ENCODE results near the gene ZNF277. TPM values are rescaled to one million over a fixed set of nuclear protein-coding genes. Genes with fewer than 3 reads are reported as not detected.
A peak's percentile ranks its signal among the peaks of the same experiment; 100 is the strongest.

ZNF277 gene
- total and polyA plus RNA-seq, 2 donors (not counting 3 experiments of a cell fraction or from before 2014, with no cell fraction given): 7.8 to 22.6 TPM

GRCh38 chr7:112162784-112163506 is 43.5 kb upstream of the ZNF277 start:
- no peak for TF ChIP-seq POLR2A (IDR thresholded peaks at IDR 0.05; ENCODE audit: low read depth, low read length)
- no peak for TF ChIP-seq GATA2 (IDR thresholded peaks at IDR 0.05; ENCODE audit: insufficient read depth, insufficient read length, low read depth, low read length)
- TF ChIP-seq EZH2 (IDR thresholded peaks at IDR 0.05; ENCODE audit: borderline replicate concordance, low read depth, low read length, severe bottlenecking): no peak
- TF ChIP-seq JUN (IDR thresholded peaks at IDR 0.05; ENCODE audit: borderline replicate concordance, insufficient read depth, insufficient read length, low read depth): no peak
- TF ChIP-seq, protein P1, sequence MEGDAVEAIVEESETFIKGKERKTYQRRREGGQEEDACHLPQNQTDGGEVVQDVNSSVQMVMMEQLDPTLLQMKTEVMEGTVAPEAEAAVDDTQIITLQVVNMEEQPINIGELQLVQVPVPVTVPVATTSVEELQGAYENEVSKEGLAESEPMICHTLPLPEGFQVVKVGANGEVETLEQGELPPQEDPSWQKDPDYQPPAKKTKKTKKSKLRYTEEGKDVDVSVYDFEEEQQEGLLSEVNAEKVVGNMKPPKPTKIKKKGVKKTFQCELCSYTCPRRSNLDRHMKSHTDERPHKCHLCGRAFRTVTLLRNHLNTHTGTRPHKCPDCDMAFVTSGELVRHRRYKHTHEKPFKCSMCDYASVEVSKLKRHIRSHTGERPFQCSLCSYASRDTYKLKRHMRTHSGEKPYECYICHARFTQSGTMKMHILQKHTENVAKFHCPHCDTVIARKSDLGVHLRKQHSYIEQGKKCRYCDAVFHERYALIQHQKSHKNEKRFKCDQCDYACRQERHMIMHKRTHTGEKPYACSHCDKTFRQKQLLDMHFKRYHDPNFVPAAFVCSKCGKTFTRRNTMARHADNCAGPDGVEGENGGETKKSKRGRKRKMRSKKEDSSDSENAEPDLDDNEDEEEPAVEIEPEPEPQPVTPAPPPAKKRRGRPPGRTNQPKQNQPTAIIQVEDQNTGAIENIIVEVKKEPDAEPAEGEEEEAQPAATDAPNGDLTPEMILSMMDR (IDR thresholded peaks at IDR 0.05; ENCODE audit: extremely low read depth in 1 of 2, insufficient read depth in 1 of 2, low read depth in 1 of 2, low read length in 2 of 2): no peak
- TF ChIP-seq POLR2AphosphoS5 (IDR thresholded peaks at IDR 0.05; ENCODE audit: insufficient read depth, low read depth, low read length): peak; percentile 25
- TF ChIP-seq FOS (IDR thresholded peaks at IDR 0.05; ENCODE audit: borderline replicate concordance, insufficient read depth, low read length): peak; percentile 34
- no peak for TF ChIP-seq MAX (IDR thresholded peaks at IDR 0.05; ENCODE audit: insufficient read depth, insufficient read length)
- TF ChIP-seq MYC (IDR thresholded peaks at IDR 0.05; ENCODE audit: low read depth, low read length): no peak
- peak overlapping the region; percentile 33 for H3K9ac ChIP-seq (replicated peaks; ENCODE audit: extremely low read depth, insufficient read depth, low read length)
- FAIRE-seq: no peak
- peak overlapping the region in 1 of 3 experiments; percentile 7 for H3K4me3 ChIP-seq (replicated peaks in 1 of 3; ENCODE audit: insufficient read depth in 1 of 3, low read depth in 1 of 3, low read length in 3 of 3)
- ChIA-PET POLR2A (interaction anchor here (1.4 to 2.5 kb wide), 2 partner anchors 29 to 43 kb away, joined by 3 to 14 read pairs; partner anchors contain the start of genes DOCK4 and ZNF277), CTCF (interaction anchor here (0.8 to 2.0 kb wide), 8 partner anchors 12 to 83 kb away, joined by 3 to 8 read pairs (median 4); no protein-coding TSS in a partner anchor)
- DNase-seq (ENCODE audit: low read depth, low spot score): peak; percentile 74
- peak overlapping the region; percentile 68 for H3K27ac ChIP-seq (ENCODE audit: insufficient read depth, low read depth, low read length)
- no peaks in the 10 kb centered on the region for H3K36me3 ChIP-seq (ENCODE audit: control insufficient read depth in 2 of 2, extremely low read depth in 1 of 2, insufficient read depth in 2 of 2, low read length in 2 of 2)
- no peaks in the 10 kb centered on the region for H4K20me1 ChIP-seq (replicated peaks; ENCODE audit: control insufficient read depth, extremely low read depth, insufficient read depth, low read length)
- H3K9me1 ChIP-seq (replicated peaks; ENCODE audit: control insufficient read depth, extremely low read depth, insufficient read depth, low read length): no peaks in the 10 kb centered on the region
- peaks cover 96% of the 10 kb centered on the region for H3K79me2 ChIP-seq (ENCODE audit: control insufficient read depth, insufficient read depth, low read length)
- BruUV-seq (replicated peaks): TSS peak; percentile 67
- dilution Hi-C loops (cut with MboI; ENCODE audit: extremely low pct_ligation_motif_present, low sequenced_read_pairs) (no loop called here), intact Hi-C loops (cut with micrococcal nuclease) (loop anchor here (1.0 kb wide), 3 partner anchors 29 to 43 kb away; partner anchors contain the start of genes DOCK4 and ZNF277)
- peak overlapping the region; percentile 81 for H3K4me2 ChIP-seq (ENCODE audit: insufficient read depth, low read length)
- peaks cover 75% of the 10 kb centered on the region for H3K4me1 ChIP-seq (ENCODE audit: control insufficient read depth, extremely low read depth, insufficient read depth, low read length)
- no peaks in the 10 kb centered on the region for H3K27me3 ChIP-seq (ENCODE audit: control insufficient read depth in 2 of 2, insufficient read depth in 2 of 2, low read length in 2 of 2)
- H3K9me3 ChIP-seq (replicated peaks; ENCODE audit: control insufficient read depth, insufficient read depth, low read length): no peaks in the 10 kb centered on the region
- H2AFZ ChIP-seq (ENCODE audit: low read depth, low read length): no peak overlapping the region

Measured in endothelial cell of umbilical vein (primary cell).